GM20000 (cell line): ENCODE results near the gene GSTM5.
A peak's percentile ranks its signal among the peaks of the same experiment; 100 is the strongest.
"Not testable (repeated sequence)": the region's sequence is repeated elsewhere in the genome, so short reads cannot be mapped to it uniquely, and the experiment has no call there.

Experiments used
- DNase-seq: peaks from one replicate; pipeline ENCODE4 v3.0.0; 2012; ENCODE audit warnings: low spot score
- CTCF ChIP-seq: IDR thresholded peaks from 2 replicates; pipeline ENCODE4 v1.5.1; 2012; ENCODE audit warnings: mild to moderate bottlenecking, control low read depth; ENCODE audit errors: extremely low read depth, missing control alignments

The GSTM5 gene

GRCh38 chr1:109711593-109712320, at the start of gene GSTM5:
Gene GSTM5 (plus strand): TSS chr1:109712251. CDS start chr1:109712313, 62 bp downstream.
- not testable (repeated sequence) for DNase-seq

DNA sequence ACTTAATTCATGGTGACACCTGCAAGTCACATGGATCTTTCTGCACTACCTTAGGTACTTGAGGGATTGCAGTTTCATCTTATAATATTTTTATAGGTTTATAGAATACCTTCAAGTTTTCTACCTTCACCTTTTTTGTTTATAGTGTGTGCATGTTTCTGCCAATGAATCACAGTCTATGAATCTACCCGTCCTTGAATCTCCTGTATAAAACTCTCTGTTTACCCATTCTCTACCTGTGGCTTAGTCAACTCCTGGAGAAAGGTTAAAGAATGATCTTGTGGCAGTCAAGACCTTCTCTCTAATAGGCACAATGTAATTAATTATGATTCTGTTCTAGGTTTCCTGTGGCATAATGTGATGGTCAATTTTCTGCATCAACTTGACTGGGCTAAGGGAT, 47.4 kb upstream of the GSTM5 start:
- DNase-seq: no peak
- no peak for TF ChIP-seq CTCF

DNA sequence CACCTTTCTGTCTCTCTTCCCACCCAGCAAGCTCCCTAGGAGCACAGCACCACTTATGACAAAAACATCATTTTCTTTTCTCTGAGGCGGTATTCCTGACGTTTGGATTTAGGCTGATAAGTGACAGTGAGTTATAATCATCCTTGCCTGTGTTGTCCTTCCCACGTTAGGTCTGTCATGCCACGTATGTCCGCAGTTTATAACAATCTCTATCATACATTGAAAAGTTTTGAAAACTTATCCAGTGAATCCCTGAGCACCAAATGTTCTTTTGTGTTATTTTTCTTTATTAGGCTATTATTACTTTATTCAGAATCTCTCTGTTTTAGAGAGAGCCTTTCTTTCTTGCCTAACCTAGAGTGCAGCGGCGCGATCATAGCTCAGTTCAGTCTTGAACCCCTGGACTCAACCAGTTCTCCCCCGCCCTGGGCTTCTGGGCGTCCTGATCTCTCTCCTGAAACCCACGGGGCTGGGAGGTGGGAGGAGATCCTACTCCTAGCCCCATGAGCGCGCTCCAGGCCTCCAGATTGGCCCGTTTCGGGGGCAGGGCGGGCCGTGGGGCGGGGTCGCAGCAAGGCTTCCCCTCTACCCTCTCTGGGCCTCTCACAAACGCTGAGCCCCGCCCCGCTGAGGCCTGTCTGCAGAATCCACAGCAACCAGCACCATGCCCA, 44.5 kb upstream of the GSTM5 start, which contains the start of gene GSTM2:
GSTM2 (plus strand) TSS at position 606 of the 671 bp plus-strand sequence; CDS start at position 665, 59 bp downstream.
- peak; percentile 84 for DNase-seq

DNA sequence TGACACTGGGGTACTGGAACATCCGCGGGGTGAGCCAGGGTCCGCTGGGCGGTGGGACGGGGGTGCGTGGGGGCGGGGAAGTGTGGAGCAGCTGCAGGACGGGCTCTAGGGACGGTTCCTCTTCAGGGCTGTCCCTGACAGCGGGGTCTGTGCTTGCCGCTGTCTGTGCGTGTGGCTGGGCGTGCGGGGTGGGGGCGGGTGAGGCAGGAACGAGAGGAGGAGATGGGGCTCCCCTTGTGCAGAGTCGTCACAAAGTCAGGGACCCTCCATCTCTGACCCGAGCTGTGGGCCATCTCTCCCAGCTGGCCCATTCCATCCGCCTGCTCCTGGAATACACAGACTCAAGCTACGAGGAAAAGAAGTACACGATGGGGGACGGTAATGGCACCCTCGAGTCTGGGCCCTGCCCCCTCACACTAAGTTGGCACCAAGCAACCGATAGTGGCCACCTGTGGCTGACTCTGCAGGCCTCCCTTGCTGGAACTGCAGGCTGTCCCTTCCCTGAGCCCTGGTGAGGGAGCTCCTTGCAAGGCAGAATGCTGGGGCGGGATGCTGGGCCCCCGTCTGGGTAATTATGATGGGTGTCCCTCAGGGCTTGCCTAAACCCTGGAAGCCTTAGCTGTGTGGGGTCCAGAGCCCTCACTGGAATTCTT, 43.8 kb upstream of the GSTM5 start:
- no peak for DNase-seq
- no peak for TF ChIP-seq CTCF

More for the DNA sequence above, 44.5 kb upstream of the GSTM5 start, which contains the start of gene GSTM2:
- no peak for TF ChIP-seq CTCF

DNA sequence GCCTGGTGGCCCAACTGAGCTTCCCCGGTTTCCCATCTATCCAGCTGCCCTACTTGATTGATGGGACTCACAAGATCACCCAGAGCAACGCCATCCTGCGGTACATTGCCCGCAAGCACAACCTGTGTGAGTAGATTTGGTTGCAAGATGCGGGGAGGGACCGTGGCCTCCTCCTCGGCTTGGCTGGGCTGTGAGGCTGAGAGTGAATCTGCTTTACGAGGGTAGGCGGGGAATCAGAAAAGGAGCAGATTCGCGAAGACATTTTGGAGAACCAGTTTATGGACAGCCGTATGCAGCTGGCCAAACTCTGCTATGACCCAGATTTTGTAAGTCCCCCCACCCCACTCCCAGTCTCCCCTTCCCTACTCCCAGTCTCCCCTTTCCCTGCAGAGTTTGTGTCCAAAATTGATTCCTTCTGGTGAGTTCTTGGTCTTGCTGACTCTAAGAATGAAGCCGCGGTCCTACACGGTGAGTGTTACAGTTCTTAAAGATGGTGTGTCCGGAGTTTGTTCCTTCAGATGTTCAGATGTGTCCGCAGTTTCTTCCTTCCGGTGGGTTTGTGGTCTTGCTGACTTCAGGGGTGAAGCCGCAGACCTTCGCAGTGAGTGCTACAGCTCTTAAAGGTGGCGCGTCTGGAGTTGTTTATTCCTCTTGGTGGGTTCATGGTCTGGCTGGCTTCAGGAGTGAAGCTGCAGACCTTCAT, 42.7 kb upstream of the GSTM5 start:
- DNase-seq: no peak
- no peak for TF ChIP-seq CTCF

- not testable (repeated sequence) for DNase-seq
Measured at GRCh38 chr1:109669949-109670302, 42.1 kb upstream of the GSTM5 start.

- no peak for TF ChIP-seq CTCF
- no peak for DNase-seq
Measured at GRCh38 chr1:109671067-109671466, 41.0 kb upstream of the GSTM5 start.

- DNase-seq: not testable (repeated sequence)
Measured at GRCh38 chr1:109673861-109674260, 38.2 kb upstream of the GSTM5 start.

- not testable (repeated sequence) for DNase-seq
Measured at GRCh38 chr1:109676683-109677381, 35.2 kb upstream of the GSTM5 start.
